Measurements from ENCODE around the gene CCAR1.
"Not testable (repeated sequence)": the region's sequence is repeated elsewhere in the genome, so short reads cannot be mapped to it uniquely, and the experiment has no call there.

CCAR1 gene

GRCh38 chr10:68837626-68838322 lies 116.7 kb downstream of the CCAR1 start:
- H3K27ac ChIP-seq = no peak overlapping the region; the same call in 1 of the 2 replicates
- no peak for TF ChIP-seq CTCF (conservative IDR thresholded peaks at IDR 0.05)
- TF ChIP-seq ZFX (IDR thresholded peaks at IDR 0.05) = no peak

GRCh38 chr10:68840650-68841049 lies 119.6 kb downstream of the CCAR1 start:
- not testable (repeated sequence) for H3K27ac ChIP-seq
